GM12872 (cell line): ENCODE measurements around the gene SNRPD3.

Experiments used
- CTCF ChIP-seq: IDR thresholded peaks from 3 replicates; pipeline ENCODE4 v1.5.1; 2011; ENCODE audit warnings: low read depth, mild to moderate bottlenecking, low read length, moderate library complexity; ENCODE audit not compliant: insufficient read depth

The SNRPD3 gene

GRCh38 chr22:24566899-24567511 lies 11.2 kb downstream of the SNRPD3 start:
- TF ChIP-seq CTCF: no peak

GRCh38 chr22:24567668-24568067 lies 11.9 kb downstream of the SNRPD3 start:
- 0 out of 3 replicates have a peak, but pooled peaks have one; percentile 1 for TF ChIP-seq CTCF

- no peak for TF ChIP-seq CTCF
Observed at GRCh38 chr22:24571266-24571665, 15.5 kb downstream of the SNRPD3 start.

GRCh38 chr22:24576778-24577177 lies 21.0 kb downstream of the SNRPD3 start:
- no peak for TF ChIP-seq CTCF

GRCh38 chr22:24578355-24579257 lies 22.8 kb downstream of the SNRPD3 start:
- no peak for TF ChIP-seq CTCF

- TF ChIP-seq CTCF: no peak
Observed at GRCh38 chr22:24579258-24579601, 23.4 kb downstream of the SNRPD3 start.

GRCh38 chr22:24580276-24580675 lies 24.5 kb downstream of the SNRPD3 start:
- TF ChIP-seq CTCF: no peak
